Measurements from ENCODE around the gene XPO1. TPM values are rescaled to one million over a fixed set of nuclear protein-coding genes. Genes with fewer than 3 reads are reported as not detected.

XPO1 gene
- total and polyA plus RNA-seq, 3 donors from 2014 or later, result 108 to 239 (median 236) TPM

DNA sequence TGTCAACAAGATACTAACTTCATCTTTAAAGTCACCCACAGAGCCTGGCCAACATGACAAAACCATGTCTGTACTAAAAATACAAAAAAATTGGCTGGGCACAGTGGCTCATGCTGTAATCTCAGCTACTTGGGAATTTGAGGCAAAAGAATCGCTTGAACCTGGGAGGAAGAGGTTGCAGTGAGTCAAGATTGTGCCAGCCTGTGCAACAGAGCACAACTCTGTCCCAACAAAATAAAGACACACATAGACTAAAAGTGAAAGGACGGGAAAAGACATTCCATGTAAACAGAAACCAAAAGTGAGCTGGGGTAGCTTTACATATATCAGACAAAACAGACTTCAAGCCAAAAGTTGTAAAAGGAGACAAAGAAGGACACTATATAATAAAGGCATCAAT is 102.1 kb downstream of the XPO1 start:
- no peak for DNase-seq
- intact Hi-C loops (cut with DNase I; ENCODE audit: low total_unique reads), result no loop called here

DNA sequence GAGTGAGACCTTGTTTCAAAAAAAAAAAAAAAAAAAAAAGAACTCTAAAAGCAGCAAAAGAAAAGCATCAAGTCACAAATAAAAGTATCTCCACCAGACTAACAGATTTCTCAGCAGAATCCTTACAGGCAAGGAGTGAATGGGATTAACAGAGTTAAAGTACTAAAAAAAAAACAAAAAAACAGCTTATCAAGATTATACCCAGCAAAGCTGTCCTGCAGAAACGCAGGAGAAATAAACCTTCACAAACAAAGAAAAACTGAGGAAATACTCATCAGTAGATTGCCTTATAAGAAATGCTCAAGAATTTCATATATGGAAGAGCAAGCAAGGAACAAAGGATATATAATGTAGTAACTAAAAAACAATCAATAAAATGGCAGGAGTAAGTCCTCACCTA is 102.9 kb downstream of the XPO1 start:
- TF ChIP-seq, protein P1, sequence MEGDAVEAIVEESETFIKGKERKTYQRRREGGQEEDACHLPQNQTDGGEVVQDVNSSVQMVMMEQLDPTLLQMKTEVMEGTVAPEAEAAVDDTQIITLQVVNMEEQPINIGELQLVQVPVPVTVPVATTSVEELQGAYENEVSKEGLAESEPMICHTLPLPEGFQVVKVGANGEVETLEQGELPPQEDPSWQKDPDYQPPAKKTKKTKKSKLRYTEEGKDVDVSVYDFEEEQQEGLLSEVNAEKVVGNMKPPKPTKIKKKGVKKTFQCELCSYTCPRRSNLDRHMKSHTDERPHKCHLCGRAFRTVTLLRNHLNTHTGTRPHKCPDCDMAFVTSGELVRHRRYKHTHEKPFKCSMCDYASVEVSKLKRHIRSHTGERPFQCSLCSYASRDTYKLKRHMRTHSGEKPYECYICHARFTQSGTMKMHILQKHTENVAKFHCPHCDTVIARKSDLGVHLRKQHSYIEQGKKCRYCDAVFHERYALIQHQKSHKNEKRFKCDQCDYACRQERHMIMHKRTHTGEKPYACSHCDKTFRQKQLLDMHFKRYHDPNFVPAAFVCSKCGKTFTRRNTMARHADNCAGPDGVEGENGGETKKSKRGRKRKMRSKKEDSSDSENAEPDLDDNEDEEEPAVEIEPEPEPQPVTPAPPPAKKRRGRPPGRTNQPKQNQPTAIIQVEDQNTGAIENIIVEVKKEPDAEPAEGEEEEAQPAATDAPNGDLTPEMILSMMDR (IDR thresholded peaks at IDR 0.05), result no peak
- Histone ChIP-seq H3K36me3 (ENCODE audit: low read depth, missing control alignments) (no peaks in the 10 kb centered on the region), H3K27me3 (no peaks in the 10 kb centered on the region), H3K4me1 (peaks cover 4% of the 10 kb centered on the region), H3K4me3 (no peak overlapping the region), H3K27ac (no peak overlapping the region), H3K9me3 (no peaks in the 10 kb centered on the region)
- 68 to 73% methylated on average over 1 of the region's 1 CpG for WGBS, 2 donors
- no peak for DNase-seq
- intact Hi-C loops (cut with DNase I; ENCODE audit: low total_unique reads), result no loop called here

More for the DNA sequence above, 102.1 kb downstream of the XPO1 start:
- Histone ChIP-seq H3K4me3 (no peak overlapping the region), H3K27me3 (no peaks in the 10 kb centered on the region), H3K4me1 (peaks cover 4% of the 10 kb centered on the region), H3K9me3 (no peaks in the 10 kb centered on the region), H3K27ac (no peak overlapping the region), H3K36me3 (ENCODE audit: low read depth, missing control alignments) (no peaks in the 10 kb centered on the region)
- 70 to 92% methylated on average over 2 of the region's 2 CpGs for WGBS, 2 donors
- TF ChIP-seq POLR2A (IDR thresholded peaks at IDR 0.05), result no peak
- TF ChIP-seq, protein P1 (IDR thresholded peaks at IDR 0.05), result no peak

DNA sequence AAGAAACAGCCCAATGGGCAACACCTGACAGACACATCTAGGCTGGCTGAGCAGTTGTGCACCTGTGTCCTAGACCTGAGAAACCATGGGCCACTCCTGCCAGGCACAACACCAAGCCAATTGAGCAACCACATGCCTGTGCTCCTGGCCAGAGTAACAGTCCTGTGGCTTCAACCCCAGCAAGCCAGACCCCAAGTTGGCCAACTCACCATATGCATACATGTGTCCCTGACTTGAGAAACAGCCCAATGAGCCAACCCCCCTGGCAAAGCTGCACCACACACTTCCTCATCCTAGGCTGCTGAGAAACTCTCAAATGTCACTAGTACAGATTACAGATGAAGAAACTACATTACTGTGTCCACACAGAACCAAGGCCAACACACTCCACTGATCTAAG is 103.8 kb downstream of the XPO1 start:
- TF ChIP-seq, protein P1 (IDR thresholded peaks at IDR 0.05), result no peak
- TF ChIP-seq POLR2A (IDR thresholded peaks at IDR 0.05), result no peak
- Histone ChIP-seq H3K27ac (no peak overlapping the region), H3K27me3 (no peaks in the 10 kb centered on the region), H3K4me3 (no peak overlapping the region), H3K36me3 (ENCODE audit: low read depth, missing control alignments) (no peaks in the 10 kb centered on the region), H3K9me3 (no peaks in the 10 kb centered on the region), H3K4me1 (no peaks in the 10 kb centered on the region)
- DNase-seq, result no peak
- intact Hi-C loops (cut with DNase I; ENCODE audit: low total_unique reads), result no loop called here

DNA sequence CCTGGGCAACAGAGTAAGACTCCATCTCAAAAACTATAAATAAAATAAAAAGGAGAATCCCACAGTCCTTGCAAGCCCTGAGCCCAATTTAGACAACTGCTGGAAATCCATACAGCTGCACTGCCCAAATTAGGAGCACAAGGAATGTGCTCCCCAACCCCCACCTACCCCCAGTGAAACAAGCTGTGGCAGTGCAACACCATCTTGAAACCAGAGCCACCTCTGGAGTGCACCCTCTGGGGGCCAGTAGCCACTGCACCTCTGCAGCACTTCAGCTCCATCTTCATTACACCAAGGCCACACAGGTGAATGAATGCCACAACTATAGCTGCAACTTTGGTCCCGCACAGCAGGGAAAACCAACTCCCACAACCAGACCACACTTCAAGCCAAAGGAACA is 104.5 kb downstream of the XPO1 start:
- Histone ChIP-seq H3K9me3 (no peaks in the 10 kb centered on the region), H3K4me3 (no peak overlapping the region), H3K4me1 (no peaks in the 10 kb centered on the region), H3K36me3 (ENCODE audit: low read depth, missing control alignments) (no peaks in the 10 kb centered on the region), H3K27ac (no peak overlapping the region), H3K27me3 (no peaks in the 10 kb centered on the region)
- no peak for DNase-seq
- TF ChIP-seq POLR2A (IDR thresholded peaks at IDR 0.05), result no peak
- TF ChIP-seq, protein P1 (IDR thresholded peaks at IDR 0.05), result no peak
- intact Hi-C loops (cut with DNase I; ENCODE audit: low total_unique reads), result no loop called here
- WGBS, 2 donors, result 78 to 100% methylated on average over 1 of the region's 1 CpG

DNA sequence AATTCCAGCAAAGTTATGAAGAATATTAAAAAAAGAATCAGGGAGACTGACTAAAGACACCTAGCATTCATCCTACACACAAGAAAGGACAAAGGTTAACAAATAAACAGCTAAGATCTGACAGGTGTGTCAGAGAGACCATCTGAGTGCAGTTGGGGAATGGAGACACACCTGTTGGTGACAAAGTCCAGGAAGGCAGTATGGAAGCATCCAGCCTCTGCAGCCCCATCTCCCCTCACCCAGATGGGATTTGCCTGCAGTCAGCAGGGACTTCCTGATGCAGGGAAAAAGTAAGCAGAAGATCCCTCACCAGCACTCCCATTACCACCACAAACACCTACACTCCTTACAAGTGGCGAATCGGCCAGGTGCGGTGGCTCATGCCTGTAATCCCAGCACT is 105.2 kb downstream of the XPO1 start:
- Histone ChIP-seq H3K36me3 (ENCODE audit: low read depth, missing control alignments) (no peaks in the 10 kb centered on the region), H3K4me3 (no peak overlapping the region), H3K4me1 (no peaks in the 10 kb centered on the region), H3K9me3 (no peaks in the 10 kb centered on the region), H3K27me3 (no peaks in the 10 kb centered on the region), H3K27ac (no peak overlapping the region)
- TF ChIP-seq, protein P1 (IDR thresholded peaks at IDR 0.05), result no peak
- no peak for TF ChIP-seq POLR2A (IDR thresholded peaks at IDR 0.05)
- DNase-seq, result no peak
- WGBS, 2 donors, result 100% methylated on average over 3 of the region's 3 CpGs
- intact Hi-C loops (cut with DNase I; ENCODE audit: low total_unique reads), result no loop called here
